GM23338 (cell line): ENCODE results near the gene DNAL4.

Experiments
- CREB1 ChIP-seq: fragments of 250-450 bp; sonication (Bioruptor Pico); IDR thresholded peaks from 2 replicates; pipeline ENCODE4 v1.5.0; 2020; ENCODE audit warnings: low read depth, mild to moderate bottlenecking, moderate library complexity
- CTCF ChIP-seq, 2 experiments: fragments of 200-600 bp in 1 of 2; sonication (generic) in 1 of 2; conservative IDR thresholded peaks; 2 replicates each; pipeline versions ENCODE4 v1.5.1 to v1.6.1; 2016 to 2017; ENCODE audit warnings: antibody characterized with exemption in 2 of 2, low read depth in 2 of 2, mild to moderate bottlenecking in 2 of 2, moderate library complexity in 1 of 2
- ETS1 ChIP-seq: IDR thresholded peaks from 2 replicates; pipeline ENCODE4 v1.6.1; 2016; ENCODE audit warnings: antibody characterized with exemption
- EZH2 ChIP-seq: fragments of 200-600 bp; sonication (generic); IDR thresholded peaks from one replicate; pipeline ENCODE4 v1.8.0; 2017; ENCODE audit warnings: antibody characterized with exemption, mild to moderate bottlenecking, low read depth; ENCODE audit not compliant: unreplicated experiment
- EZH2phosphoT487 ChIP-seq: fragments of 200-600 bp; sonication (generic); IDR thresholded peaks from one replicate; pipeline ENCODE4 v1.8.1; 2018; ENCODE audit warnings: antibody characterized with exemption; ENCODE audit not compliant: unreplicated experiment
- JUNB ChIP-seq: IDR thresholded peaks from one replicate; pipeline ENCODE4 v1.6.1; 2016; ENCODE audit warnings: antibody characterized with exemption; ENCODE audit not compliant: unreplicated experiment
- POLR2AphosphoS5 ChIP-seq: IDR thresholded peaks from 2 replicates; pipeline ENCODE4 v1.6.1; 2016; ENCODE audit warnings: antibody characterized with exemption, low read depth
- REST ChIP-seq: IDR thresholded peaks from one replicate; pipeline ENCODE4 v1.6.1; 2018; ENCODE audit warnings: antibody characterized with exemption; ENCODE audit not compliant: unreplicated experiment
- STAT1 ChIP-seq: IDR thresholded peaks from one replicate; pipeline ENCODE4 v1.6.1; 2016; ENCODE audit warnings: antibody characterized with exemption; ENCODE audit not compliant: unreplicated experiment
- ZNF114 ChIP-seq: fragments of 250-450 bp; sonication (Bioruptor Pico); IDR thresholded peaks from 2 replicates; pipeline ENCODE4 v1.5.0; 2020; ENCODE audit warnings: mild to moderate bottlenecking, moderate library complexity
- ZNF331 ChIP-seq: fragments of 250-450 bp; sonication (Bioruptor Pico); IDR thresholded peaks from 2 replicates; pipeline ENCODE4 v1.5.0; 2020; ENCODE audit warnings: low read depth, mild to moderate bottlenecking, moderate library complexity

- TF ChIP-seq CTCF (conservative IDR thresholded peaks at IDR 0.05; ENCODE audit: low read depth in 2 of 2): no peak
- no peak for TF ChIP-seq CREB1 (CRISPR knock-in tag)
- TF ChIP-seq EZH2: no peak
- no peak for TF ChIP-seq EZH2phosphoT487
- TF ChIP-seq REST: no peak
- TF ChIP-seq POLR2AphosphoS5: no peak
- TF ChIP-seq ZNF331 (CRISPR knock-in tag): no peak
- TF ChIP-seq ETS1: no peak
- TF ChIP-seq ZNF114 (CRISPR knock-in tag): no peak
- no peak for TF ChIP-seq JUNB
- no peak for TF ChIP-seq STAT1
These were observed 4.6 kb upstream of the DNAL4 start for GRCh38 chr22:38798496-38798895.
